ENCODE results near the gene TSPAN15.

The TSPAN15 gene

GRCh38 chr10:69418052-69418752 is 33.1 kb upstream of the TSPAN15 start:
- no peak for DNase-seq

GRCh38 chr10:69419096-69419743 is 32.0 kb upstream of the TSPAN15 start:
- no peak for DNase-seq

GRCh38 chr10:69419744-69420126 is 31.5 kb upstream of the TSPAN15 start:
- no peak for DNase-seq

- DNase-seq, result no peak
Observed at GRCh38 chr10:69421611-69422308, 29.5 kb upstream of the TSPAN15 start.

- no peak for DNase-seq
Observed at GRCh38 chr10:69422676-69423075, 28.6 kb upstream of the TSPAN15 start.

GRCh38 chr10:69425041-69425440 is 26.2 kb upstream of the TSPAN15 start:
- no peak for DNase-seq

- peak; percentile 18 for DNase-seq
Observed at GRCh38 chr10:69425511-69426298, 25.6 kb upstream of the TSPAN15 start.

- no peak for DNase-seq
Observed at GRCh38 chr10:69426376-69426727, 24.9 kb upstream of the TSPAN15 start.

GRCh38 chr10:69428165-69428564 is 23.1 kb upstream of the TSPAN15 start:
- DNase-seq, result no peak

- no peak for DNase-seq
Observed at GRCh38 chr10:69434169-69434568, 17.1 kb upstream of the TSPAN15 start.

- no peak for DNase-seq
Observed at GRCh38 chr10:69434926-69435325, 16.3 kb upstream of the TSPAN15 start.

GRCh38 chr10:69435966-69436520 is 15.2 kb upstream of the TSPAN15 start:
- no peak for DNase-seq

GRCh38 chr10:69437321-69438259 is 13.7 kb upstream of the TSPAN15 start:
- DNase-seq, result no peak

- DNase-seq, result no peak
Observed at GRCh38 chr10:69438536-69439349, 12.5 kb upstream of the TSPAN15 start.

GRCh38 chr10:69439350-69439739 is 11.9 kb upstream of the TSPAN15 start:
- no peak for DNase-seq

GRCh38 chr10:69439813-69440506 is 11.3 kb upstream of the TSPAN15 start:
- no peak for DNase-seq

- DNase-seq, result no peak
Observed at GRCh38 chr10:69443354-69443753, 7.9 kb upstream of the TSPAN15 start.

GRCh38 chr10:69445041-69445440 is 6.2 kb upstream of the TSPAN15 start:
- DNase-seq, result no peak

- DNase-seq, result no peak
Observed at GRCh38 chr10:69446229-69446628, 5.0 kb upstream of the TSPAN15 start.

- no peak for DNase-seq
Observed at GRCh38 chr10:69446650-69447151, 4.6 kb upstream of the TSPAN15 start.
